ENCODE results near the gene TYW1B. TPM values are rescaled to one million over a fixed set of nuclear protein-coding genes. Genes with fewer than 3 reads are reported as not detected.
"Not testable (repeated sequence)": the region's sequence is repeated elsewhere in the genome, so short reads cannot be mapped to it uniquely, and the experiment has no call there.

Gene TYW1B
- total RNA-seq, 1 experiment from 2014 or later: 0.78 TPM

- DNase-seq (ENCODE audit: low read depth); in situ Hi-C loops (cut with HindIII; ENCODE audit: low pct_unique_long_range_greater_than_20kb, low sequenced_read_pairs): not testable (repeated sequence)
Measured at GRCh38 chr7:72546586-72547237, 281.3 kb downstream of the TYW1B start.

- in situ Hi-C loops (cut with HindIII; ENCODE audit: low pct_unique_long_range_greater_than_20kb, low sequenced_read_pairs); DNase-seq (ENCODE audit: low read depth): not testable (repeated sequence)
Measured at GRCh38 chr7:72544531-72544930, 283.5 kb downstream of the TYW1B start.

GRCh38 chr7:72540923-72541322 lies 287.1 kb downstream of the TYW1B start:
- no peak for DNase-seq (ENCODE audit: low read depth)
- in situ Hi-C loops (cut with HindIII; ENCODE audit: low pct_unique_long_range_greater_than_20kb, low sequenced_read_pairs): no loop called here

GRCh38 chr7:72540106-72540611 lies 287.8 kb downstream of the TYW1B start:
- in situ Hi-C loops (cut with HindIII; ENCODE audit: low pct_unique_long_range_greater_than_20kb, low sequenced_read_pairs): no loop called here
- no peak for DNase-seq (ENCODE audit: low read depth)

- DNase-seq (ENCODE audit: low read depth): no peak
- in situ Hi-C loops (cut with HindIII; ENCODE audit: low pct_unique_long_range_greater_than_20kb, low sequenced_read_pairs): no loop called here
Measured at GRCh38 chr7:72539702-72540101, 288.3 kb downstream of the TYW1B start.

- no peak for DNase-seq (ENCODE audit: low read depth)
- in situ Hi-C loops (cut with HindIII; ENCODE audit: low pct_unique_long_range_greater_than_20kb, low sequenced_read_pairs): no loop called here
Measured at GRCh38 chr7:72538856-72539255, 289.1 kb downstream of the TYW1B start.

- in situ Hi-C loops (cut with HindIII; ENCODE audit: low pct_unique_long_range_greater_than_20kb, low sequenced_read_pairs): no loop called here
- no peak for DNase-seq (ENCODE audit: low read depth)
Measured at GRCh38 chr7:72538147-72538546, 289.9 kb downstream of the TYW1B start.

- DNase-seq (ENCODE audit: low read depth); in situ Hi-C loops (cut with HindIII; ENCODE audit: low pct_unique_long_range_greater_than_20kb, low sequenced_read_pairs): not testable (repeated sequence)
Measured at GRCh38 chr7:72536038-72536437, 292.0 kb downstream of the TYW1B start.

- in situ Hi-C loops (cut with HindIII; ENCODE audit: low pct_unique_long_range_greater_than_20kb, low sequenced_read_pairs); DNase-seq (ENCODE audit: low read depth): not testable (repeated sequence)
Measured at GRCh38 chr7:72531048-72531447, 297.0 kb downstream of the TYW1B start.

Other genes starting within 250 kb of the TYW1B start
- 2.7 and 3.6 TPM in 2 replicates for gene POM121, start 96.9 kb upstream of the TYW1B start, total RNA-seq (2014; rRNA removed; shearing (Covaris generic); ENCODE audit: low replicate concordance)
- 0.96 TPM in 1 of 2 replicates, not detected in the other for gene TRIM74, start 141.3 kb upstream of the TYW1B start, total RNA-seq (2014; rRNA removed; shearing (Covaris generic); ENCODE audit: low replicate concordance)
- gene SPDYE8, start 201.6 kb upstream of the TYW1B start, total RNA-seq (2014; rRNA removed; shearing (Covaris generic); ENCODE audit: low replicate concordance): not detected in 2 replicates
- gene SPDYE11, start 229.7 kb upstream of the TYW1B start, total RNA-seq (2014; rRNA removed; shearing (Covaris generic); ENCODE audit: low replicate concordance): not detected in 2 replicates

All from Caki2 (cell line).